Measurements from ENCODE around the gene ADGRG7.

Gene ADGRG7

DNA sequence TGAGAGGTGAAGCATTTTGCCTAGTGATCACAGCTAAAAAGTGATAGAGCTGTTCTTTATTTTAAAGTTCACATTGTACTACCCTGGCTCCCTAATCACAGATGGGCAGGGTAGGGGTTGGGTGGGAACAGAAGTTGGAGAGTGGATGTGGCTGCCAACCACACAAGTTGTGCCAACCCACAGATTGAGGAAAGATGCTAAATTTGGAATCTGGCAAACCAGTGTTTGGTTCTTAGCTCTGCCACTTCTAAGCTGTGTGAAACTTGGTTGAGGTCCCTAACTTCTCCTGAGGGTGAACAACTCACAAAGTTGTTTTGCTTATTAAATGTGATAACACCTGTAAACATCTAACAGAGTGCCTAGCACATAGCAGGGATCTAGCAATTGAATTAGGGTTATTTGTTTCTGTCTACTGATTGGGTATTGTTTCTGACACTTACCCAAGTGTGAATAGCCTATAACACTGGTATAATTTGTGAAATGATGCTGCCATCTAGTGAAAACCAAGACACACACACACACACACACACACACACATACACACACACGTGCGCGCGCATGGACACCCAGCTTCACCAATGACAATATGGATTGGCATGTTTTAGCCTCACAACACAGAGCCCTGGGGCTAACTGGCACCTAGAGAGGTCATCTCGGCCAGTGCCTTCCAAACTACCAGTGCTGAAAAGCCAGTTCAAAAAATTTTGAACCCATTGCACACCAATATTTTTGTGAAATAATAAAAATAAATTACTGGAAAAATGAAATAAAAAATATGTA lies 25.3 kb downstream of the ADGRG7 start:
- Histone ChIP-seq H3K9ac (no peak overlapping the region), H3K4me3 (no peak overlapping the region), H3K27ac (no peak overlapping the region), H3K4me2 (peak overlapping the region in 8 of 11 experiments; percentile 4 to 36 (median 20); a peak in 5 of 22 replicates), H3K4me1 (peaks cover 2 to 12% (median 8%) of the 10 kb centered on the region in 10 experiments; a peak in 14 of 20 replicates), H3K36me3 (no peaks in the 10 kb centered on the region), H3K27me3 (no peaks in the 10 kb centered on the region), H4K20me1 (no peaks in the 10 kb centered on the region), H3K9me3 (replicated peaks in 1 of 11) (peaks cover 0 to 7% (median 0%) of the 10 kb centered on the region in 11 experiments; a peak in 5 of 22 replicates)
- no peak for TF ChIP-seq Cebpa-rat (IDR thresholded peaks at IDR 0.05)

DNA sequence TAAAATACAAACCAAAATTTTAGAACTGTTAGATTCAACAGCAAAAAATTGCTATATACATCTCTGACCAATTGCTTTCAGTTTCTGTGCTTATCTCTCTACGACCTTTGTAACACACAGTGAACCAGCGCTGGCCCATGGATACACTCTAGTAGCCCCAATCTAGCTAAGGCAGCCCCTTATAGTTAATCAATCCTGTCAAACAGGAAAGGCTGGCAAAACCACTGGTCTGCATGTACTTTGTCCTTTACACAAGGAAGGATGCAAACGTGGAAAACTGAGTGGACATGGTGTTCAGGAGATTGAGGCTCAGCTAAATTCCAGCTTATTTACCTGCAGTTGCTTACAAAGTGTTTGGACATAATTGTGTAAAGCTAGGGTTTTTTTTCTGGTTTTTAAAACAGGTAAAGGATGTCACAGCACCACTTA lies 25.9 kb downstream of the ADGRG7 start:
- Histone ChIP-seq H3K9ac (no peak overlapping the region), H3K4me1 (peaks cover 0 to 12% (median 8%) of the 10 kb centered on the region in 10 experiments; a peak in 14 of 20 replicates), H3K4me3 (no peak overlapping the region), H3K4me2 (no peak overlapping the region), H3K27me3 (no peaks in the 10 kb centered on the region), H3K36me3 (no peaks in the 10 kb centered on the region), H3K9me3 (replicated peaks in 1 of 11) (peaks cover 0 to 7% (median 0%) of the 10 kb centered on the region in 11 experiments; a peak in 5 of 22 replicates), H4K20me1 (no peaks in the 10 kb centered on the region), H3K27ac (no peak overlapping the region)
- no peak for TF ChIP-seq Cebpa-rat (IDR thresholded peaks at IDR 0.05)

DNA sequence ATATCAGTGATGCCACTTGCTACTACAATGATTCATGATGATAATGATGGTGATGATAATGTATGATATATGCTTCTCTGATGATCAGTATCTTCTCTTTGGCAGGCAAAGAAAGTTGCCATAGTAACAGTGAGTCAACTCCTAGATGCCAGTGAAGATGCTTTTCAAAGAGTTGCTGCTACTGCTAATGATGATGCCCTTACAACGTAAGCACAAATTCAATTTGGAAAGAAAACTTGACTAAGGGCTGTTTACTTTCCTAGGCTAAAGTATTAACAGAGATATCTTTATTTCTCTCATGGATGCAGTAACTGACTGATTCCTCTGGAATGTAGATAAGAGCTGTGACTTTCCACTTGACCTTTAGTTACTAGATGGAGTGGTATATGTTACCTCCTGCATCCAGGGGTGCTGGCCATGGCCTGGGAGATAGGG lies 27.8 kb downstream of the ADGRG7 start:
- no peak overlapping the region for H3K9ac ChIP-seq
- H3K27ac ChIP-seq = no peak overlapping the region
- no peaks in the 10 kb centered on the region for H3K36me3 ChIP-seq
- no peaks in the 10 kb centered on the region for H4K20me1 ChIP-seq
- H3K4me3 ChIP-seq = no peak overlapping the region
- H3K4me1 ChIP-seq = peaks cover 12 to 26% (median 16%) of the 10 kb centered on the region in 10 experiments
- no peaks in the 10 kb centered on the region for H3K27me3 ChIP-seq
- H3K4me2 ChIP-seq = no peak overlapping the region
- peaks cover 0 to 7% (median 0%) of the 10 kb centered on the region in 11 experiments; a peak in 5 of 22 replicates for H3K9me3 ChIP-seq (replicated peaks in 1 of 11)
- TF ChIP-seq Cebpa-rat (IDR thresholded peaks at IDR 0.05) = no peak

DNA sequence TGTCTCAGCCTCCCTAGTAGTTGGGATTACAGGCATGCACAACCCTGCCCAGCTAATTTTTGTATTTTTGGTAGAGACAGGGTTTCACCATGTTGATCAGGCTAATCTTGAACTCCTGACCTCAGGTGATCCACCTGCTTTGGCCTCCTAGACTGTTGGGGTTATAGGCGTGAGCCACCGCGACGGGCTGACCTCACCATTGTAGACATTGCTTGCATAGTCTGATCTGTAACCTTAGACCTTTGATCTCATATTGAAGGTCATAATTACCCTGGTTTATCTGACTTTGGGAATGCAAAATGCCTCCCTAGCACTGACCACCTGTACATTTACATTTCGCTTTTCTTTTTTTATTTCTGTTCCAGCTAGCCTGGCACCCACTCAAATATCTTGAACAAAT lies 31.2 kb downstream of the ADGRG7 start:
- H3K9me3 ChIP-seq (replicated peaks in 1 of 11) = peaks cover 0 to 7% (median 0%) of the 10 kb centered on the region in 11 experiments; a peak in 5 of 22 replicates
- no peaks in the 10 kb centered on the region for H4K20me1 ChIP-seq
- no peak overlapping the region for H3K4me3 ChIP-seq
- H3K36me3 ChIP-seq = no peaks in the 10 kb centered on the region
- H3K9ac ChIP-seq = no peak overlapping the region
- no peaks in the 10 kb centered on the region for H3K27me3 ChIP-seq
- H3K27ac ChIP-seq = no peak overlapping the region
- peak overlapping the region in 3 of 11 experiments; percentile 47 to 74 (median 49); a peak in 4 of 22 replicates for H3K4me2 ChIP-seq
- peaks cover 5 to 16% (median 8%) of the 10 kb centered on the region in 10 experiments; a peak in 15 of 20 replicates for H3K4me1 ChIP-seq
- TF ChIP-seq Cebpa-rat (IDR thresholded peaks at IDR 0.05) = no peak

DNA sequence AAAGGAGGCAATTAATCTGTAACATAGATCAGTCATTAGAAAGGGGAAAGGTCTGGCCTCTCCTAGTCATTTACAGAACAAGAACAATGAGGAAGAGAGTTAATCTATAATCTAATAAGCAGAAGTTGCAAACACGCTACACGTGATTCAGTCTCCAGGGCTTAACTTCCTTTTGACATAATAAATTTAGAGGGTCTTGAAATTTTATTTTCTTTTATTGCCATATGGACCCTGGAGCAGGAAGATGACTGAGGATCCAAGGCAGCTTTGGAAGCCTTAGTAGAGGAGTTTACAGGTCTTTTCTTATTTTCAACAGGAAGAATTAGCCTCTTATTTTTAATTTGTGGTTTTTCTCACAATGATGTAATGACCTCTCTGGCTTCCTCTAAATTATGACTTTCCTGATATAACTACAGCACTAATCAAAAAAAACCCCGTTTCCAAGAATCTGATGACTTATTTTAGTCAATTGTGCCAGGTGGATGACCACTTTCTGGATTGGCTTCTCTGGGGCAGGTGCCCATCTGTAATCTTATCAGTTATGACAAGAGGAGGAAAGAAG lies 32.2 kb downstream of the ADGRG7 start:
- H3K36me3 ChIP-seq = no peaks in the 10 kb centered on the region
- peaks cover 0 to 7% (median 0%) of the 10 kb centered on the region in 11 experiments; a peak in 5 of 22 replicates for H3K9me3 ChIP-seq (replicated peaks in 1 of 11)
- H3K27me3 ChIP-seq = no peaks in the 10 kb centered on the region
- 0 out of 22 replicates have a peak overlapping the region, but pooled peaks of 1 of the 11 experiments have one; percentile 20 for H3K27ac ChIP-seq
- no peak overlapping the region for H3K4me3 ChIP-seq
- H4K20me1 ChIP-seq = no peaks in the 10 kb centered on the region
- TF ChIP-seq Cebpa-rat (IDR thresholded peaks at IDR 0.05) = no peak
- peak overlapping the region; percentile 8 to 74 (median 29); a peak in 16 of 22 replicates for H3K4me2 ChIP-seq
- no peak overlapping the region for H3K9ac ChIP-seq
- H3K4me1 ChIP-seq = peaks cover 5 to 16% (median 8%) of the 10 kb centered on the region in 10 experiments; a peak in 15 of 20 replicates

DNA sequence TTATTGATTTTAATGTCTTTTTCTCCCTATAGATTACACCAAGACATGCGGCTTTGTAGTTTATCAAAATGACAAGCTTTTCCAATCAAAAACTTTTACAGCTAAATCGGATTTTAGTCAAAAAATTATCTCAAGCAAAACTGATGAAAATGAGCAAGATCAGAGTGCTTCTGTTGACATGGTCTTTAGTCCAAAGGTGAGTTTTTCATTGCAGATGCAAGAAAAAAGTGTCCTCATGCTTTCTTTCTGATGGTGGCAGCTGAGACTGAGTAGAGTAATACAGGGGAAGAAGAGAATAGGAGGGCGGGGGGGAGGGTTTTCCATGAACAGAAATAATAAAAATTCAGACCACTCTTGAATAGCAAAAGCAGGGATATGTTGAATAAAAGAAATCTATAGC lies 36.5 kb downstream of the ADGRG7 start:
- H3K27me3 ChIP-seq = no peaks in the 10 kb centered on the region
- peaks cover 5 to 22% (median 12%) of the 10 kb centered on the region in 10 experiments; a peak in 15 of 20 replicates for H3K4me1 ChIP-seq
- H3K4me2 ChIP-seq = no peak overlapping the region
- no peaks in the 10 kb centered on the region for H4K20me1 ChIP-seq
- no peaks in the 10 kb centered on the region for H3K36me3 ChIP-seq
- no peak overlapping the region for H3K27ac ChIP-seq
- H3K4me3 ChIP-seq = no peak overlapping the region
- no peak overlapping the region for H3K9ac ChIP-seq
- TF ChIP-seq Cebpa-rat (IDR thresholded peaks at IDR 0.05) = no peak
- no peaks in the 10 kb centered on the region for H3K9me3 ChIP-seq (replicated peaks in 1 of 11)

DNA sequence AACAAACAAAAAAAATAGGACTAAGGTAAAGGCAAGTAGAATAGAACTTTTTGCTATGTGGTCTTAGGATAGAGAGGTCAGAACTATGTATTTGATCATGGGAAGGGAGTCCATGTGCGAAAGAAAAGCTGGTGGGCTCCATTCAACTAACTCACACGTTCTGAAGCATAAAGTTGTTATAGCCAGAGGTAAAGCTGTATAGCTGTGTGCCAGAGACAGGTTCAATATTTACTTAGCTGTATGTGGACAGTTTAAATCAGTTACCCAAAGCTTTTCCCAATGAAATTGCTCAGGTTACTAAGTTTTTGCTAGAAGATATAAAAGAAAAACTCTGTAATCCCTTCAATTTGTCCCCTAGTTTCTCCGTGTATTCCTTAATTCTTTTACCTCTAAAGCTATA lies 37.8 kb downstream of the ADGRG7 start:
- no peak for TF ChIP-seq Cebpa-rat (IDR thresholded peaks at IDR 0.05)
- Histone ChIP-seq H3K4me2 (no peak overlapping the region), H3K9me3 (replicated peaks in 1 of 11) (no peaks in the 10 kb centered on the region), H3K4me3 (no peak overlapping the region), H3K27ac (no peak overlapping the region), H3K9ac (no peak overlapping the region), H3K4me1 (peaks cover 0 to 22% (median 7%) of the 10 kb centered on the region in 10 experiments; a peak in 8 of 20 replicates), H3K36me3 (no peaks in the 10 kb centered on the region), H3K27me3 (no peaks in the 10 kb centered on the region), H4K20me1 (no peaks in the 10 kb centered on the region)

DNA sequence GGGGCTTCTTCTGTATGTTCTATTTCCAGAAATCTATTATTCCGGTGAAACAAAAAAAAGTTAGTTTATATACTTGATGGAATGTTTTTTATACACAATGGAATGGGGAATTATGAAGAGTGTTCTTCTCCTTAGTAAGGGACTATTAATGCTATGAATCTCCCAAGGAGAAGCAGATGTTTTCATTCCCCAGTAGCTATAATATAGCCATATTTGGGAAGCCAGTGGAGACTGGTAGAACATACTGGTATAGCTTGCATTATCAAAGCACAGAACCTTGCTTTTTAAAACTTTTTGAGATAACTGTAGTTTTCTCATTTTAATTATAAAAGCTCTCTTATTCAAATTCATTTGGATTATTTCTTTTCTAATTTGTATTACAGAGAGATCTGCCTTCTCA lies 38.3 kb downstream of the ADGRG7 start:
- H3K4me3 ChIP-seq = no peak overlapping the region
- no peaks in the 10 kb centered on the region for H4K20me1 ChIP-seq
- H3K27ac ChIP-seq = no peak overlapping the region
- H3K9me3 ChIP-seq (replicated peaks in 1 of 11) = no peaks in the 10 kb centered on the region
- H3K27me3 ChIP-seq = no peaks in the 10 kb centered on the region
- no peaks in the 10 kb centered on the region for H3K36me3 ChIP-seq
- peaks cover 0 to 23% (median 7%) of the 10 kb centered on the region in 10 experiments; a peak in 8 of 20 replicates for H3K4me1 ChIP-seq
- H3K4me2 ChIP-seq = no peak overlapping the region
- no peak overlapping the region for H3K9ac ChIP-seq
- no peak for TF ChIP-seq Cebpa-rat (IDR thresholded peaks at IDR 0.05)
